ENCODE results near the gene PLPP7.
"Not testable (repeated sequence)": the region's sequence is repeated elsewhere in the genome, so short reads cannot be mapped to it uniquely, and the experiment has no call there.

Gene PLPP7

DNA sequence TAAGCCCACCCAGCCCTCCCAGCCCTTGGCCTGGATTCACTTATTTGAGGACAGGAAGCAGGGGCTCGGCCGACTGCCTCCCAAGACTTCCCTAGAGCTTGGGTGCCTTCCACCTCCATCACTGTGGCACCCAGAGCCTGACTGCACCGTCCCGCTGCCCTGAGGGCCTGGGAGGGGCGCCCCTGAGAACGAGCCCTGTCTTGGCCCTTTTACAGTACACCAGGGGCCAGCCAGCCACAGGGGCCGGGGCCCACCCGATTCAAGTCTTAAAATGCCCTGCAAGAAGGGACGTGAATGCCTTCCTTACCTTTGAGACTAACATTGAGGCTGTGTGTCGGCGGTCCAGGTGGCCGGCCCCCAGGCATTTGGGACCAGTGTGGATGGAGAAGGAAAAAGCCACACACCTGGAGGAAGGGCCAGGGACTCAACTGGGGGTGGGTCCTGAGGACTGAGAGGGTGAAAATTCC is 30.1 kb upstream of the PLPP7 start:
- DNase-seq (ENCODE audit: low read depth): no peak
- TF ChIP-seq POLR2A (IDR thresholded peaks at IDR 0.05; ENCODE audit: extremely low read depth, insufficient read length) (no peak), MYC (IDR thresholded peaks at IDR 0.05; ENCODE audit: low read depth, low read length) (no peak), CTCF (IDR thresholded peaks at IDR 0.05; ENCODE audit: low read depth, low read length) (no peak)
- TF ChIP-seq, protein P1, sequence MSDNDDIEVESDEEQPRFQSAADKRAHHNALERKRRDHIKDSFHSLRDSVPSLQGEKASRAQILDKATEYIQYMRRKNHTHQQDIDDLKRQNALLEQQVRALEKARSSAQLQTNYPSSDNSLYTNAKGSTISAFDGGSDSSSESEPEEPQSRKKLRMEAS (IDR thresholded peaks at IDR 0.05; ENCODE audit: low read depth, low read length): no peak
- no peak overlapping the region for H3K4me3 ChIP-seq (ENCODE audit: low read depth, low read length)

- no peak overlapping the region for H3K4me3 ChIP-seq (ENCODE audit: low read depth, low read length)
- DNase-seq (ENCODE audit: low read depth): no peak
- TF ChIP-seq CTCF (IDR thresholded peaks at IDR 0.05; ENCODE audit: low read depth, low read length) (no peak), POLR2A (IDR thresholded peaks at IDR 0.05; ENCODE audit: extremely low read depth, insufficient read length) (no peak), MYC (IDR thresholded peaks at IDR 0.05; ENCODE audit: low read depth, low read length) (no peak)
- TF ChIP-seq, protein P1 (IDR thresholded peaks at IDR 0.05; ENCODE audit: low read depth, low read length): no peak
Observed at GRCh38 chr9:131259916-131260597, 29.5 kb upstream of the PLPP7 start.

DNA sequence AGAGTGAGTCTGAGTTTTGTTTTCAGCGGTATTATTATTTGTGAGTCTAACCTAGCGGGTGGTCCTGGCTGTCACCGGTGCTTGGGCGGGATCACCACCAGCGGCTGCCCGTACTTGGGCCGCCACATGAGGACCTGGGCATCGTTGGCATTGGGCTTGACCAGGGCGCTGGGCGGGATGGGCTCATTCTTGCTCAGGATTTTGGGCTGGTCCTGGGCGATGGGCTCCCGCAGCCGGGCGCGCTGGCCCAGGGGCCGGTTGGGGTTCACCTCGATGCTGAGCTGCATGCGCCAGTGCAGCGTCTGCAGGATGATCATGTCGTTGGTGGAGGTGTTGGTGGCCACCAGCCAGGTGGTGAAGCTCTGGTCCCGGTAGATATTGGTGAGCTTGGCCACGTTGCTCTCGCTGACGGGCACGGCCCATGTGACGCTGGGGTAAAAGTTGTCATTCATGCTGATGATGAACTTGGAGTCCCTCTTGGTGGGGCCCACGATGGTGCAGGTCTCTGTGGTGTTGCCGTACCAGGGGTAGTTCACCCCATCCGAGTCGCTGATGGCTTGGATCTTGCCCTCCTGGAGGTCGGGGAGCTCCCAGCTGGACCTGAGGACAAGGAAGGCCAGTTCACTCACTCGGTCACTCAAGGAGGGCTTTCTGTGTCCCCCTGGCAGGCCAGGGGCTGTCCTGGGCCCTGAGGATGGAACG is 28.6 kb upstream of the PLPP7 start:
- DNase-seq (ENCODE audit: low read depth): no peak
- TF ChIP-seq, protein P1 (IDR thresholded peaks at IDR 0.05; ENCODE audit: low read depth, low read length): no peak
- no peak for TF ChIP-seq MYC (IDR thresholded peaks at IDR 0.05; ENCODE audit: low read depth, low read length)
- TF ChIP-seq CTCF (IDR thresholded peaks at IDR 0.05; ENCODE audit: low read depth, low read length): no peak
- TF ChIP-seq POLR2A (IDR thresholded peaks at IDR 0.05; ENCODE audit: extremely low read depth, insufficient read length): no peak
- no peak overlapping the region for H3K4me3 ChIP-seq (ENCODE audit: low read depth, low read length)

DNA sequence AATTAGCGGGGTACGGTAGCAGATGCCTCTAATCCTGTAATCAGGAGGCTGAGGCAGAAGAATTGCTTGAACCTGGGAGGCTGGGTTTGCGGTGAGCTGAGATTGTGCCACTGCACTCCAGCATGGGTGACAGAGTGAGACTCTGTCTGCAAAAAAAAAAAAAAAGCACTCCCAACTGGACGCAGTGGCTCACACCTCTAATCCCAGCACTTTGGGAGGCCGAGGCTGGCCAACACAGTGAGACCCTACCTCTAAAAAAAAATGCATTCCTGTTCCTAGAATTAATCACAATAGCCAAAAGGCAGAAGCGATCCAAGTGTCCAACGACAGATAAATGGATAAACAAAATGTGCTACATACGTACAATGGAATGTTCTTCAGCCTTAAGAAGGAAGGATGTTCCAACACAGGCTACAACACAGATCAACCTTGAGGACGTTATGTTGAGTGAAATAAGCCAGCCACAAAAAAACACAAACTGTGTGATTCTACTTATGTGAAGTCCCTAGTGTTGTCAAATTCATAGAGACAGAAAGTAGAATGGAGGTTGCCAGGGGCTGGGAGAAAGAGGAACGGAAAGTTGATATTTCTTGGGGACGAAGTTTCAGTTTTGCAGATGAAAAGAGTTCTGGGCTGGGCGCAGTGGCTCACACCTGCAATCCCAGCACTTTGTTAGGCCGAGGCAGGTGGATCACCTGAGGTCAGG is 27.0 kb upstream of the PLPP7 start:
- no peak overlapping the region for H3K4me3 ChIP-seq (ENCODE audit: low read depth, low read length)
- TF ChIP-seq, protein P1 (IDR thresholded peaks at IDR 0.05; ENCODE audit: low read depth, low read length): no peak
- TF ChIP-seq POLR2A (IDR thresholded peaks at IDR 0.05; ENCODE audit: extremely low read depth, insufficient read length): no peak
- TF ChIP-seq MYC (IDR thresholded peaks at IDR 0.05; ENCODE audit: low read depth, low read length): no peak
- TF ChIP-seq CTCF (IDR thresholded peaks at IDR 0.05; ENCODE audit: low read depth, low read length): no peak
- DNase-seq (ENCODE audit: low read depth): no peak

DNA sequence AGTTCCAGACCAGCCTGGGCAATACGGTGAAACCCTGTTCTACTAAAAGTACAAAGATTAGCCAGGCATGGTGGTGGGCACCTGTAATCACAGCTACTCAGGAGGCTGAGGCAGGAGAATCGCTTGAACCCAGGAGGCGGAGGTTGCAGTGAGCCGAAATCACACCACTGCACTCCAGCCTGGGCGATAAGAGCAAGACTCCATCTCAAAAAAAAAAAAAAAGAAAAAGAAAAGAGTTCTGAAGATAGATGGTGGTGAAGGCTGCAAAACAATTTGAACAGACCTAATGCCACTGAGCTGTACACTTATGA is 26.5 kb upstream of the PLPP7 start:
- DNase-seq (ENCODE audit: low read depth); H3K4me3 ChIP-seq (ENCODE audit: low read depth, low read length): not testable (repeated sequence)

DNA sequence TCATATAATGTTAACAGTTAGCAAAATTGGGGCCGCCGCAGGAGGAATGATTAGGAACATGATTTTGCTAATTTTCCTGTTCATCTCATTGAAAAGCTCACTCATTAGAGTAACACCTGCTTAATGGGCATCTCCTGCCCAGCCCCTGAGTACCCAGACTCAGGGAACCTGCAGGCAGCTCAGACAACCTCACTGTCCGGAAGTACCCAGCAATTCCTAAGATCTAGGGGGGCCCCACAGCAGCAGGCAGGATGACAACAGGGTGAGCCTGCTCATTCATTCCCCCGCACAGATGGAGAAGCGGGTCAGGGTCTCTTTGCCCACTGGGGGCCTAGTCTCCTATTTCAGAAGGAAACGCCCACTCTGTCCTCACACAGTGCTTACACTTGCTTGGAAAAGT is 25.8 kb upstream of the PLPP7 start:
- no peak overlapping the region for H3K4me3 ChIP-seq (ENCODE audit: low read depth, low read length)
- DNase-seq (ENCODE audit: low read depth): no peak
- TF ChIP-seq POLR2A (IDR thresholded peaks at IDR 0.05; ENCODE audit: extremely low read depth, insufficient read length) (no peak), CTCF (IDR thresholded peaks at IDR 0.05; ENCODE audit: low read depth, low read length) (no peak), MYC (IDR thresholded peaks at IDR 0.05; ENCODE audit: low read depth, low read length) (no peak)
- TF ChIP-seq, protein P1 (IDR thresholded peaks at IDR 0.05; ENCODE audit: low read depth, low read length): no peak
